GM18858 (cell line): ENCODE measurements around the gene THOC7.

ENCODE experiments used
- ATAC-seq: cut with Tn5 transposase; IDR thresholded peaks from one replicate; pipeline ENCODE4 v1.9.1; 2021; ENCODE audit not compliant: unreplicated experiment

The THOC7 gene

GRCh38 chr3:63878394-63879060 lies 14.9 kb upstream of the THOC7 start:
- ATAC-seq, result no peak

GRCh38 chr3:63877737-63878393 lies 14.3 kb upstream of the THOC7 start:
- ATAC-seq, result no peak

- no peak for ATAC-seq
Observed at GRCh38 chr3:63876260-63876659, 12.7 kb upstream of the THOC7 start.

DNA sequence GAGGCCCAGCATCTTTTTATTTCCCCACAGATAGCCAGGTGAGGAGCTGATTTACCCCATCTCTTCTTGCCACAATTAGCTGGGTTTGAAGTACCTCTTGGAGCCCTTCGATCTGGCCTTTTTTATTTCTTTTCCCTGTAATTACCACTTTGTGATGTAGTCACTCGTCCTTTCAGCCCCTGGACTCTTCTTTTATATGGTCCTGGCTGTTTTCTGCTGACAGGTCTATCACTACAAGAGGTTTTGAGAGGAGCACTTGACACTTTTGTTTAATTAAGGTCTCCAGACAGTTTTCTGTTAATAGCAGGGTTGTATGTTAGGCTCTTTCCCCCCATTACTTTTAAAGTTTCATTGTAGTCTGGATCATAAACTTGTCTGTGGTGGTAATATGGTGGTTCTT lies 11.9 kb upstream of the THOC7 start:
- no peak for ATAC-seq

DNA sequence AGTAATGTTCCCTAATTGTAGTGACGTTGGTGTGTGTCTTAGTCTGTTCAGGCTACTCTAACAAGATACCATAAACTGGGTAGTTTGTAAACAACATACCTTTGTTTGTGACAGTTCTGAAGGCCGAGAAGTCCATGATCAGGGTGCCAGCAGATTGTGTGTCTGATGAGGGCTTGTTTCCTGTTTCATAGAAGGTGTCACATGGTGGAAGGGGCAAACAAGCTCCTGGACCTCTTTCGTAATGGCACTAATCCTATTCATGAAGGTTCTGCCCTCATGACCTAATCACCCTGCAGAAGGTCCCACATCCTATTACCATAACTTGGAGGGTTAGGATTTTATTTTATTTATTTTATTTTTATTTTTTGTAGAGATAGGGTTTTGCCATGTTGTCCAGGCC lies 11.2 kb upstream of the THOC7 start:
- ATAC-seq, result no peak

GRCh38 chr3:63872135-63872924 lies 8.7 kb upstream of the THOC7 start:
- no peak for ATAC-seq

GRCh38 chr3:63870615-63871005 lies 7.0 kb upstream of the THOC7 start:
- no peak for ATAC-seq

- no peak for ATAC-seq
Observed at GRCh38 chr3:63869940-63870614, 6.5 kb upstream of the THOC7 start.

DNA sequence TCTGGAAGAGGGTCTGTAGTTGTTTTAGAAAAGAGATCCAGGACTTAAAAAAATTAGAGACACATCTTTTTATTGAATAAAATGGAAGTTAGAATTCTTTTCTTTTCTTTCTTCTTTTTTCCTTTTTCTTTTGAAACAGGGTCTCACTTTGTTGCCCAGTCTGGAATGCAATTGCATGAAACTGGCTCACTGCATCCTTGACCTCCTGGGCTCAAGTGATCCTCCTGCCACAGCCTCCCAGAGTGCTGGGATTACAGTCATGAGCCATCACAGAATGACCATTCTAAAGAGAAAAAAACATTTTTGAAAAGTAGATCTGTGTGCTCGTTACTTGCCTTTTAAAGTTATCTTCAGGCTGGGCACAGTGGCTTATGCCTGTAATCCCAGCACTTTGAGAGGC lies 3.6 kb upstream of the THOC7 start:
- no peak for ATAC-seq

DNA sequence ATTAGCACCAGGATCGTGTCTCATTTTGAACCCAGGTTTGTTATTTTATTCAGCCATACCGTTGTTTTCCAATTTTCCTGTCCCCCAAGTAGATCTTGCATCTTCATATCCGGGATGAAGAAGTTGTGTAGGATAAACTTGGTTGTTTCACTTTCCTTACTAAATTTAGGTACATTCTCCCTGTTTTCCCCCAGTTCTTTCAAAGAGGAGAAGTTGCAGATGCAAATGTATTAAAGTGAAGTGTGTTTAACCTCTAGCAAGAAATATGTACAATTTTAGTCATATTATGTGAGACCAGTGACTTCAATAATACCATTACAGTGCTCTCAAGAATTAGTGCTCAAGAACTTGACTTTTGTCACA lies 1.3 kb upstream of the THOC7 start:
- no peak for ATAC-seq

- peak; percentile 37 for ATAC-seq
Observed at GRCh38 chr3:63864008-63864964, 681 bp upstream of the THOC7 start.

DNA sequence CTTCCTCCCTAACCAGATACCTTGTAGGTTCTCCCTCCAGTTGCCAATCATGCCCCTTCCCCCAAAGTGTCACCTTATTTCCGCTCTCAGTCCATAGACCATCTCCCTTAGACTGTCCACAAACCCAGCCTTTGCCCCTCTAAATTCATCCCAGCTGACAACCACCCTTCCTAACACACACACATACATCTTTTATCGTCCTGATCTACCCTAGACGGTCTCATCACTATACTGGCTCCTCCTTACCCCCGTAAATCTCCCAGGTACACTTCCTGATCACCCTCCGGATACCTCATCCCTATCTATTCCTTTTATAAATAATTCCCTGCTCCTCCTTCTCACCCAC lies 828 bp downstream of the THOC7 start:
- no peak for ATAC-seq

GRCh38 chr3:63861306-63861705 lies 2.3 kb downstream of the THOC7 start:
- ATAC-seq, result no peak

GRCh38 chr3:63860776-63861175 lies 2.8 kb downstream of the THOC7 start:
- no peak for ATAC-seq

GRCh38 chr3:63857311-63857710 lies 6.3 kb downstream of the THOC7 start:
- no peak for ATAC-seq

DNA sequence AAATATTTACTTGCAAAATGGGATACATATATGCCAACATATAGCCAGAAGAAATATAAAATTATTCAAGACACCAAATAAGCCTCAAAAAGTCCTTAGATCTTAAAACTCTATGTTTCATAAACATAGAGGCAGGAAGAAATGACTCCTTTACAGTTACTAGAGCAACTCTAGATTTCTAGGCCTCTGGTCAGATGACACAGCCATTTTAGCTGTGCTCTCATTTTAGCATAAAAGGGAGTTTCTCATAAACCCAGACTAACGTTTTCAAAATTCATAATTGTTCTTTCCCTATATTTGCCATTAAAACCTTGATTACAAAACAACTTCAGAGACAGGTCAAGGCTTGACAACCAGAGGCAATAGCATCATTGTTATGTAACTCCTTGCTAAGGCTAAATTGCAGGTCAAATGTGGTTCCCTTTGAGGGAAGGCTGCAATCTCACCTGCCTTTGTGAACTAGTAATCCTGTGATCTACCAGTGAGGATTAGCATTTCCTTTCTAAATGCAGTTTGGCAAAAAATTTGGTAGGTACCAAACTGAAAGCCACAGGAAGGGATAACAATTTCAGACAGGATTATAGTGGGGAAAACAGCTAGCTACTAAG lies 8.2 kb downstream of the THOC7 start:
- no peak for ATAC-seq

DNA sequence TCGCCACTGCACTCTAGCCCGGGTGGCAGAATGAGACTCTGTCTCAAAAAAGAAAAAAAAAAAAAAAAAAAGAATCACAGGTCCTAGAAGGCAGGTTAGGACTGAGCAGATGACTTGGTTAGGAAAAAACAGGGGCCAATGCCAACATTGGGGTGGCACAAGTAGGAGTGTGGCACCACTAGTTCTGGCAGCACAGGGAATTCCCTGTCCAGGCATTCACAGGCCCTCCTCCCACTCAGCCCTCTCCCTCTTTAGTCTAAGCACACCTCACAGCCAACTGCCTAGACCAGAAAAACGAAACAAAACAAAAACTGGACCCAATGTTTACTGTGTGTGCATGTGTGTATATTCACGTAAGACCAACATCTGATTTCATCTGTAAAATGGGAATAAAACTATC lies 10.5 kb downstream of the THOC7 start:
- no peak for ATAC-seq

GRCh38 chr3:63851287-63851686 lies 12.3 kb downstream of the THOC7 start:
- no peak for ATAC-seq

DNA sequence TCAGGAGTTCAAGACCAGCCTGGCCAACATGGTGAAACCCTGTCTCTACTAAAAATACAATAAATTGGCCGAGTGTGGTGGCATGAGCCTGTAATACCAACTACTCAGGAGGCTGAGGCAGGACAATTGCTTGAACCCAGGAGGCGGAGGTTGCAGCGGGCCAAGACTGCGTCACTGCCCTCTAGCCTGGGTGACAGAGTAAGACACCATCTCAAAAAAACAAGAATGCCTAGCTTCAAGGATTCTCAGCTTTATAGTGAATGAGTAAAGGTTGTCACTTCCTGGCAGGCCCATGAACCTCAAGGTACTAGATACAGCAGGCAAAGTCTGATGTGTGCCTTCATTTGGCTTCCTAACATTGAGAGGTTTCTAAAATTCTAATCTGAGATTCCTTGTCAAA lies 14.4 kb downstream of the THOC7 start:
- no peak for ATAC-seq

DNA sequence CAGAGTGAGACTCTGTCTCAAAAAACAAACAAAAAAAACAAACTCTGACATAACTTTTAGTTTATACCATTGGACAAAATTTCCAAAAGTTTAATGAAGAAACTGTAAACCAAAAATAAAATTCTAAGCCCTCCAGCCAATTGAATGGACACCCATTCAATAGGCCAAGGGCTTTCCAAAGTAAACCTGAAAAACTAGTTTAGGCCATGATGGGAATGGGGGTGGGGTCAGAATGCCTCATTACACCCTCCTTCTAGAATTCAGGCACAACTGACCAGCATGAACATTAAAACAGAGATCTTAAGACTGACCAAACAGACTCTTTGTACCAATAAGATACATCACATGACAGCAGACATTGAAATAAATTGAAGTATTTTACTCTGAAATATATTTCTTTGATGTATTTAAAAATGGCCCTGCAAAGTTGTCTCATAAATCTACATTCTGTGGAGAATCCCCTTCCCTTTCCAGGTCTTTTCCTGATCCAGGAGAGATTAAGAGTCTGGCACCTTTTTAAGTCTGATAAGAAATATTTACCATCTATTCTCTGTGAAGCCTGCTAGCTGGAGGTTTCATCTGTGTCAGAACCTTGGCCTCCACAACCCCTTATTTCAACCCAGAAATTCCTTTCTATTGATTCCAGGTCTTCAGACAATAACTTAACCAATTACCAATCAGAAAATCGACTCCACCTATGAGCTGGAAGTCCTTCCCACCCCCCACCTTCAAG lies 15.7 kb downstream of the THOC7 start:
- no peak for ATAC-seq
